ENCODE data around the gene RBM44. TPM values are rescaled to one million over a fixed set of nuclear protein-coding genes. Genes with fewer than 3 reads are reported as not detected.
"Not testable (repeated sequence)": the region's sequence is repeated elsewhere in the genome, so short reads cannot be mapped to it uniquely, and the experiment has no call there.

RBM44 gene
- total and polyA plus RNA-seq, 7 experiments from 2014 or later, result 0.06 to 3.1 (median 0.84) TPM; not detected in 1

DNA sequence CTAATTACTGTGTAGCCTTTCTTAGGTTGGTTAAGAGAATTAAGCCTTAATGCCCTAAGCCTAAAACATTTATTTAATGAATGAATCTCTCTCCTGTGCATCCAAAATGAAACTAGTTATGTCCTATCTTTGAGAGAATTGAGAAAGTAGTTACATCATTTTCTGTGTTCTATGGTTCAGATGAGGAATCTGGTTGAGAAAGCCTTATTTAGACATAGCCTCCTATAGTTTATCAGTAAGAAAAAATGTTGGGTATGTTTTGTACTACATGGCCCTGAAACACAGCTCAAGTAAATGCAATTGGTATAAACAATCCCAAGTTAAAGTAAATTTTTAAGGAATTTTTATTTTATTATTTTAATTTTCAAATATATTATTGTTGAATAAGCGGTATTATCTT is 35.0 kb downstream of the RBM44 start:
- H3K36me3 Mint-ChIP-seq, result peaks cover 0 to 17% (median 12%) of the 10 kb centered on the region in 5 donors
- ATAC-seq, result no peak
- DNase-seq, result no peak
- H3K4me1 Mint-ChIP-seq, result peaks cover 0 to 5% (median 0%) of the 10 kb centered on the region in 7 donors
- no peaks in the 10 kb centered on the region for H3K9me3 ChIP-seq (ENCODE audit: control insufficient read depth in 2 of 3, low read length in 3 of 3)
- no peak overlapping the region for H3K4me3 Mint-ChIP-seq
- H3K27ac Mint-ChIP-seq, result no peak overlapping the region
- POLR2A ChIA-PET, result no interaction called here
- CTCF ChIA-PET, result no interaction called here
- H3K27ac ChIP-seq (ENCODE audit: low read depth, low read length), result no peak overlapping the region
- no peaks in the 10 kb centered on the region for H3K4me1 ChIP-seq (ENCODE audit: control insufficient read depth in 2 of 2, insufficient read depth in 2 of 2, low read length in 2 of 2)
- H3K27me3 Mint-ChIP-seq, result peaks cover 0 to 9% (median 0%) of the 10 kb centered on the region in 5 donors
- no peak overlapping the region for H3K4me3 ChIP-seq (ENCODE audit: low read length)
- intact Hi-C loops (cut with micrococcal nuclease), result no loop called here
- no peaks in the 10 kb centered on the region for H3K27me3 ChIP-seq (ENCODE audit: control insufficient read depth in 2 of 2, insufficient read depth in 2 of 2, low read length in 2 of 2)
- peaks cover 0 to 1% (median 0%) of the 10 kb centered on the region in 11 donors for H3K9me3 Mint-ChIP-seq
- no peaks in the 10 kb centered on the region for H3K36me3 ChIP-seq (ENCODE audit: control insufficient read depth in 2 of 3, insufficient read depth in 3 of 3, low read length in 3 of 3)

GRCh38 chr2:237835372-237835771 is 36.8 kb downstream of the RBM44 start:
- Mint-ChIP-seq H3K9me3 (peaks cover 0 to 3% (median 0%) of the 10 kb centered on the region in 11 donors), H3K27ac (no peak overlapping the region), H3K36me3 (peaks cover 0 to 20% (median 12%) of the 10 kb centered on the region in 5 donors), H3K27me3 (peaks cover 0 to 15% (median 0%) of the 10 kb centered on the region in 5 donors), H3K4me3 (no peak overlapping the region), H3K4me1 (peaks cover 0 to 5% (median 0%) of the 10 kb centered on the region in 7 donors)
- CTCF ChIA-PET, result interaction anchor here (0.6 kb wide), 1 partner anchor 613 kb away, joined by 3 read pairs; no protein-coding TSS in a partner anchor
- Histone ChIP-seq H3K9me3 (ENCODE audit: control insufficient read depth in 2 of 3, low read length in 3 of 3) (no peaks in the 10 kb centered on the region), H3K4me1 (ENCODE audit: control insufficient read depth in 2 of 2, insufficient read depth in 2 of 2, low read length in 2 of 2) (no peaks in the 10 kb centered on the region), H3K27ac (ENCODE audit: low read depth, low read length) (no peak overlapping the region), H3K27me3 (ENCODE audit: control insufficient read depth in 2 of 2, insufficient read depth in 2 of 2, low read length in 2 of 2) (no peaks in the 10 kb centered on the region), H3K4me3 (ENCODE audit: low read length) (no peak overlapping the region), H3K36me3 (ENCODE audit: control insufficient read depth in 2 of 3, insufficient read depth in 3 of 3, low read length in 3 of 3) (no peaks in the 10 kb centered on the region)
- ATAC-seq (no peak), DNase-seq (no peak)
- POLR2A ChIA-PET, result interaction anchor here (0.6 kb wide), 1 partner anchor 9 kb away, joined by 3 read pairs; no protein-coding TSS in a partner anchor
- intact Hi-C loops (cut with micrococcal nuclease), result no loop called here

DNA sequence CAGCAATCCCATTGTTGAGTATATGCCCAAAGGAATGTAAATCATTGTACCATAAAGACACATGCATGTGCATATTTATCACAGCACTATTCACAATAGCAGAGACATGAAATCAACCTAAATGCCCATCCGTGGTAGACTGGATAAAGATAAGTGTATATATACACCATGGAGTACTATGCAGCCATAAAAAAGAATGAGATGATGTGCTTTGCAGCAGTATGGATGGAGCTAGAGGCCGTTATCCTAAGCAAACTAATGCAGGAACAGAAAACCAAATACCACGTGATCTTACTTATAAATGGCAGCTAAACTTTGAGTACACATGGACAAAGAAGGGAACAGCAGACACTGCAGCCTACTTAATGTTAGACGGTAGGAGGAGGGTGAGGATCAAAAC is 42.5 kb downstream of the RBM44 start:
- ATAC-seq (no peak), DNase-seq (no peak)
- H3K9me3 Mint-ChIP-seq, result peaks cover 0 to 12% (median 0%) of the 10 kb centered on the region in 11 donors
- ChIA-PET POLR2A (no interaction called here), CTCF (no interaction called here)
- no peak overlapping the region for H3K4me3 Mint-ChIP-seq
- Histone ChIP-seq H3K27me3 (ENCODE audit: control insufficient read depth in 2 of 2, insufficient read depth in 2 of 2, low read length in 2 of 2) (no peaks in the 10 kb centered on the region), H3K4me1 (ENCODE audit: control insufficient read depth in 2 of 2, insufficient read depth in 2 of 2, low read length in 2 of 2) (no peaks in the 10 kb centered on the region), H3K36me3 (ENCODE audit: control insufficient read depth in 2 of 3, insufficient read depth in 3 of 3, low read length in 3 of 3) (no peaks in the 10 kb centered on the region), H3K4me3 (ENCODE audit: low read length) (no peak overlapping the region), H3K27ac (ENCODE audit: low read depth, low read length) (no peak overlapping the region), H3K9me3 (ENCODE audit: control insufficient read depth in 2 of 3, low read length in 3 of 3) (no peaks in the 10 kb centered on the region)
- peaks cover 0 to 4% (median under 1%) of the 10 kb centered on the region in 5 donors for H3K36me3 Mint-ChIP-seq
- no peaks in the 10 kb centered on the region for H3K4me1 Mint-ChIP-seq
- H3K27me3 Mint-ChIP-seq, result peaks cover 0 to 31% (median 0%) of the 10 kb centered on the region in 5 donors
- intact Hi-C loops (cut with micrococcal nuclease), result no loop called here
- no peak overlapping the region for H3K27ac Mint-ChIP-seq

DNA sequence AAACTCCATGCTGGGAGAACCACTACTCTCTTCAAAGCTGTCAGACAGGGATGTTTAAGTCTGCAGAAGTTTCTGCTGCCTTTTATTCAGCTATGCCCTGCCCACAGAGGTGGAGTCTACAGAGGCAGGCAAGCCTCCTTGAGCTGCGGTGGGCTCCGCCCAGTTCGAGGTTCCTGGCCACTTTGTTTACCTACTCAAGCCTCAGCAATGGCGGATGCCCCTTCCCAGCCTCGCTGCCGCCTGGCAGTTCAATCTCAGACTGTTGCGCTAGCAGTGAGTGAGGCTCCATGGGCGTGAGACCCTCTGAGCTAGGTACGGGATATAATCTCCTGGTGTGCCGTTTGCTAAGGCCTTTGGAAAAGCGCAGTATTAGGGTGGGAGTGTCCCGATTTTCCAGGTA is 50.4 kb downstream of the RBM44 start:
- CTCF ChIA-PET; H3K9me3 ChIP-seq (ENCODE audit: control insufficient read depth in 2 of 3, low read length in 3 of 3); H3K36me3 ChIP-seq (ENCODE audit: control insufficient read depth in 2 of 3, insufficient read depth in 3 of 3, low read length in 3 of 3); H3K27ac ChIP-seq (ENCODE audit: low read depth, low read length); H3K4me1 Mint-ChIP-seq; POLR2A ChIA-PET; H3K27ac Mint-ChIP-seq; DNase-seq; H3K4me3 Mint-ChIP-seq; H3K4me1 ChIP-seq (ENCODE audit: control insufficient read depth in 2 of 2, insufficient read depth in 2 of 2, low read length in 2 of 2); H3K4me3 ChIP-seq (ENCODE audit: low read length); H3K27me3 ChIP-seq (ENCODE audit: control insufficient read depth in 2 of 2, insufficient read depth in 2 of 2, low read length in 2 of 2); ATAC-seq; intact Hi-C loops (cut with micrococcal nuclease): not testable (repeated sequence)
- Mint-ChIP-seq H3K9me3 (peaks cover 0 to 13% (median 5%) of the 10 kb centered on the region in 11 donors), H3K27me3 (peaks cover 0 to 37% (median 4%) of the 10 kb centered on the region in 5 donors), H3K36me3 (peaks cover 0 to 10% (median 6%) of the 10 kb centered on the region in 5 donors)

- intact Hi-C loops (cut with micrococcal nuclease), result loop anchor here in 1 of 2 donors (10.0 kb wide), 1 partner anchor 321 kb away; no protein-coding TSS in a partner anchor
- Histone ChIP-seq H3K4me3 (ENCODE audit: low read length) (no peak overlapping the region), H3K27ac (ENCODE audit: low read depth, low read length) (no peak overlapping the region), H3K4me1 (ENCODE audit: control insufficient read depth in 2 of 2, insufficient read depth in 2 of 2, low read length in 2 of 2) (no peaks in the 10 kb centered on the region), H3K36me3 (ENCODE audit: control insufficient read depth in 2 of 3, insufficient read depth in 3 of 3, low read length in 3 of 3) (no peaks in the 10 kb centered on the region), H3K27me3 (ENCODE audit: control insufficient read depth in 2 of 2, insufficient read depth in 2 of 2, low read length in 2 of 2) (no peaks in the 10 kb centered on the region), H3K9me3 (ENCODE audit: control insufficient read depth in 2 of 3, low read length in 3 of 3) (no peaks in the 10 kb centered on the region)
- Mint-ChIP-seq H3K4me3 (no peak overlapping the region), H3K27ac (no peak overlapping the region), H3K4me1 (peaks cover 0 to 9% (median 8%) of the 10 kb centered on the region in 7 donors), H3K9me3 (peaks cover 0 to 2% (median 0%) of the 10 kb centered on the region in 11 donors), H3K36me3 (peaks cover 0 to 4% (median 0%) of the 10 kb centered on the region in 5 donors), H3K27me3 (peaks cover 11 to 45% (median 14%) of the 10 kb centered on the region in 5 donors)
- ChIA-PET CTCF (interaction anchor here (0.6 to 0.7 kb wide), 2 partner anchors 26 to 222 kb away, joined by 3 read pairs; no protein-coding TSS in a partner anchor), POLR2A (no interaction called here)
- ATAC-seq (no peak), DNase-seq (no peak)
Measured at GRCh38 chr2:237854295-237854694, 55.7 kb downstream of the RBM44 start.

- Mint-ChIP-seq H3K4me1 (peaks cover 0 to 15% (median 13%) of the 10 kb centered on the region in 7 donors), H3K27ac (no peak overlapping the region), H3K27me3 (peaks cover 23 to 63% (median 29%) of the 10 kb centered on the region in 5 donors), H3K4me3 (no peak overlapping the region), H3K36me3 (peaks cover 0 to 6% (median 0%) of the 10 kb centered on the region in 5 donors), H3K9me3 (no peaks in the 10 kb centered on the region)
- ChIA-PET POLR2A (interaction anchor here (0.9 kb wide), 1 partner anchor 406 kb away, joined by 3 read pairs; no protein-coding TSS in a partner anchor), CTCF (interaction anchor here (0.9 to 2.1 kb wide), 11 partner anchors 41 to 407 kb away, joined by 3 to 12 read pairs (median 3); no protein-coding TSS in a partner anchor)
- H3K36me3 ChIP-seq (ENCODE audit: control insufficient read depth in 2 of 3, insufficient read depth in 3 of 3, low read length in 3 of 3), result no peaks in the 10 kb centered on the region
- no peak for DNase-seq
- H3K27me3 ChIP-seq (ENCODE audit: control insufficient read depth in 2 of 2, insufficient read depth in 2 of 2, low read length in 2 of 2), result peaks cover 4 to 6% of the 10 kb centered on the region in 2 donors
- no peak for ATAC-seq
- no peaks in the 10 kb centered on the region for H3K9me3 ChIP-seq (ENCODE audit: control insufficient read depth in 2 of 3, low read length in 3 of 3)
- H3K4me3 ChIP-seq (ENCODE audit: low read length), result no peak overlapping the region
- intact Hi-C loops (cut with micrococcal nuclease), result loop anchor here (1.0 to 10.0 kb wide), 11 partner anchors 41 to 605 kb away; partner anchors contain the start of genes ERFE (in 1 of the 2), KLHL30 (in 1 of the 2) and SCLY (in 1 of the 2)
- H3K4me1 ChIP-seq (ENCODE audit: control insufficient read depth in 2 of 2, insufficient read depth in 2 of 2, low read length in 2 of 2), result no peaks in the 10 kb centered on the region
- no peak overlapping the region for H3K27ac ChIP-seq (ENCODE audit: low read depth, low read length)
Measured at GRCh38 chr2:237857791-237858190, 59.2 kb downstream of the RBM44 start.

Measured in naive thymus-derived CD4-positive, alpha-beta T cell (primary cell).